HUES48 (cell line): ENCODE measurements around the gene KLK5.
"Not testable (repeated sequence)": the region's sequence is repeated elsewhere in the genome, so short reads cannot be mapped to it uniquely, and the experiment has no call there.

Source experiments
- H3K27ac ChIP-seq: one replicate; pipeline ENCODE4 v1.7.0; 2013; ENCODE audit warnings: low read depth, low read length, inconsistent platforms
- H3K27me3 ChIP-seq: 2 replicates; pipeline ENCODE4 v1.6.1; 2013; ENCODE audit warnings: mild to moderate bottlenecking, low read length; ENCODE audit not compliant: control insufficient read depth, insufficient read depth
- H3K36me3 ChIP-seq: 2 replicates; pipeline ENCODE4 v1.6.1; 2013; ENCODE audit warnings: low read length; ENCODE audit not compliant: control insufficient read depth, insufficient read depth
- H3K4me1 ChIP-seq: 2 replicates; pipeline ENCODE4 v1.6.1; 2013; ENCODE audit warnings: mild to moderate bottlenecking, low read length; ENCODE audit not compliant: control insufficient read depth, insufficient read depth
- H3K4me3 ChIP-seq: 2 replicates; pipeline ENCODE4 v1.5.1; 2013; ENCODE audit warnings: mild to moderate bottlenecking, low read depth, low read length
- H3K9ac ChIP-seq: 2 replicates; pipeline ENCODE4 v1.6.1; 2013; ENCODE audit warnings: mild to moderate bottlenecking, low read depth, low read length, moderate library complexity
- H3K9me3 ChIP-seq: 2 replicates; pipeline ENCODE4 v1.6.1; 2013; ENCODE audit warnings: low read length; ENCODE audit not compliant: control insufficient read depth, insufficient read depth

Gene KLK5

DNA sequence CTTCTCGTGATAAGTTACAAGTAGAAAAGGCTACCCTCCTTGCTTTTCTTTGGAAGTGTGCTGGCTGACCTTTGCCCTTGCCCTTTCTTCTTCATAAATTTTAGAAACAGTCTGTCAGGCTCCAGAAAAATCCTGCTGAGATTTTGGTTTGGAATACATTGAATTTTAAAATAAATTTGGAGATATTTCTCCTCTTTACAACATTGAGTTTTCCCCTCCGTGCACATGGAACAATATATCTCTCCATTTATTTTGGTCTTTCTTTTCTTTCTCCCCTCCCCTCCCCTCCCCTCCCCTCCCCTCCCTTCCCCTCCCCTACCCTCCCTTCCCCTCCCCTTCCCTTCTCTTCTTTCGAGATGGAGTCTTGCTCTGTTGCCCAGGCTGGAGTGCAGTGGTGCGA is 50.2 kb downstream of the KLK5 start:
- no peaks in the 10 kb centered on the region for H3K4me1 ChIP-seq
- no peaks in the 10 kb centered on the region for H3K36me3 ChIP-seq
- no peak overlapping the region for H3K4me3 ChIP-seq
- H3K27ac ChIP-seq = no peak overlapping the region
- H3K9ac ChIP-seq = no peak overlapping the region
- H3K27me3 ChIP-seq = peaks cover 4% of the 10 kb centered on the region; the same call in 1 of the 2 replicates
- no peaks in the 10 kb centered on the region for H3K9me3 ChIP-seq

GRCh38 chr19:50899569-50899968 is 53.3 kb downstream of the KLK5 start:
- H3K9me3 ChIP-seq = peaks cover 9% of the 10 kb centered on the region; the same call in 1 of the 2 replicates
- H3K27me3 ChIP-seq = no peaks in the 10 kb centered on the region
- no peak overlapping the region for H3K4me3 ChIP-seq
- H3K4me1 ChIP-seq = no peaks in the 10 kb centered on the region
- H3K9ac ChIP-seq = no peak overlapping the region
- H3K27ac ChIP-seq = no peak overlapping the region
- no peaks in the 10 kb centered on the region for H3K36me3 ChIP-seq

- Histone ChIP-seq H3K4me3 (no peak overlapping the region), H3K27ac (no peak overlapping the region), H3K9ac (no peak overlapping the region), H3K9me3 (peaks cover 20% of the 10 kb centered on the region), H3K27me3 (no peaks in the 10 kb centered on the region), H3K4me1 (no peaks in the 10 kb centered on the region), H3K36me3 (no peaks in the 10 kb centered on the region)
Observed at GRCh38 chr19:50898018-50898417, 54.8 kb downstream of the KLK5 start.

DNA sequence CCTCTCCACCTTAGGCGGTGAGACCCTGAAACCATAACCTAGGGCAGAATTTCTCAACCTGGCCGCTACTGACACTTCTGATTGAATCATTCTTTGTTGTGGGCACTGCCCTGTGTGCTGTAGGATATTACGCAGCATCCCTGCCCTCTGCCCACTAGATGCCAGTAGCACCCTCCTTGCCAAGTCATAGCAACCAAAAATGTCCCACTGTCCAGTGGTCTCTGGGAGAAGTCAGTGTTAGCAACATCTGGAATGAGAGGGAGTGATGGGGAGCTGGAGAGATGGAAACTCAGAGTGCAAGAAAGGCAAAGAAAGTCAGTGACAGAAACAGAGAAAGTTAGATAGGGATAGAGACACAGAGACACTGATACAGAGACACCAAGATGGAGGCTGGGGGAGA is 55.2 kb downstream of the KLK5 start:
- peaks cover 23% of the 10 kb centered on the region for H3K9me3 ChIP-seq
- no peaks in the 10 kb centered on the region for H3K4me1 ChIP-seq
- no peak overlapping the region for H3K4me3 ChIP-seq
- no peak overlapping the region for H3K27ac ChIP-seq
- no peaks in the 10 kb centered on the region for H3K36me3 ChIP-seq
- no peaks in the 10 kb centered on the region for H3K27me3 ChIP-seq
- no peak overlapping the region for H3K9ac ChIP-seq

- H3K27ac ChIP-seq = no peak overlapping the region
- H3K27me3 ChIP-seq = no peaks in the 10 kb centered on the region
- H3K4me3 ChIP-seq = no peak overlapping the region
- peaks cover 23% of the 10 kb centered on the region for H3K9me3 ChIP-seq
- no peak overlapping the region for H3K9ac ChIP-seq
- no peaks in the 10 kb centered on the region for H3K36me3 ChIP-seq
- no peaks in the 10 kb centered on the region for H3K4me1 ChIP-seq
Observed at GRCh38 chr19:50897191-50897607, 55.6 kb downstream of the KLK5 start.

GRCh38 chr19:50896591-50897190 is 56.1 kb downstream of the KLK5 start:
- no peaks in the 10 kb centered on the region for H3K4me1 ChIP-seq
- no peaks in the 10 kb centered on the region for H3K27me3 ChIP-seq
- H3K4me3 ChIP-seq = no peak overlapping the region
- H3K9me3 ChIP-seq = peaks cover 26% of the 10 kb centered on the region
- no peaks in the 10 kb centered on the region for H3K36me3 ChIP-seq
- H3K27ac ChIP-seq = no peak overlapping the region
- no peak overlapping the region for H3K9ac ChIP-seq

DNA sequence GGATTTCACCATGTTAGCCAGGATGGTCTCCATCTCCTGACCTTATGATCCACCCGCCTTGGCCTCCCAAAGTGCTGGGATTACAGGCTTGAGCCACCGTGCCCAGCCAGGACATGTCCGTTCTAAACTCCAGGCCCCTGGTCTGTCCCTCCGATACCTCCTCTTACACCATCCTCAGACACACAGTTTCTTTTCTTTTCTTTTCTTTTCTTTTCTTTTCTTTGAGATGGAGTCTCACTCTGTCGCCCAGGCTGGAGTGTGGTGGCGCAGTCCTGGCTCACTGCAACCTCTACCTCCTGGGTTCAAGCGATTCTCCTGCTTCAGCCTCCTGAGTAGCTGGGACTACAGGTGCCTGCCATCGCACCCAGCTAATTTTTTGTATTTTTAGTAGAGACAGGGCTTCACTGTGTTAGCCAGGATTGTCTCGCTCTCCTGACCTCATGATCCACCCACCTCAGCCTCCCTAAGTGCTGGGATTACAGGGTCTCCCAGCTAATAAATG is 56.7 kb downstream of the KLK5 start:
- H3K4me3 ChIP-seq, H3K4me1 ChIP-seq, H3K36me3 ChIP-seq, H3K27me3 ChIP-seq, H3K9ac ChIP-seq, H3K27ac ChIP-seq: not testable (repeated sequence)
- peaks cover 26% of the 10 kb centered on the region for H3K9me3 ChIP-seq

DNA sequence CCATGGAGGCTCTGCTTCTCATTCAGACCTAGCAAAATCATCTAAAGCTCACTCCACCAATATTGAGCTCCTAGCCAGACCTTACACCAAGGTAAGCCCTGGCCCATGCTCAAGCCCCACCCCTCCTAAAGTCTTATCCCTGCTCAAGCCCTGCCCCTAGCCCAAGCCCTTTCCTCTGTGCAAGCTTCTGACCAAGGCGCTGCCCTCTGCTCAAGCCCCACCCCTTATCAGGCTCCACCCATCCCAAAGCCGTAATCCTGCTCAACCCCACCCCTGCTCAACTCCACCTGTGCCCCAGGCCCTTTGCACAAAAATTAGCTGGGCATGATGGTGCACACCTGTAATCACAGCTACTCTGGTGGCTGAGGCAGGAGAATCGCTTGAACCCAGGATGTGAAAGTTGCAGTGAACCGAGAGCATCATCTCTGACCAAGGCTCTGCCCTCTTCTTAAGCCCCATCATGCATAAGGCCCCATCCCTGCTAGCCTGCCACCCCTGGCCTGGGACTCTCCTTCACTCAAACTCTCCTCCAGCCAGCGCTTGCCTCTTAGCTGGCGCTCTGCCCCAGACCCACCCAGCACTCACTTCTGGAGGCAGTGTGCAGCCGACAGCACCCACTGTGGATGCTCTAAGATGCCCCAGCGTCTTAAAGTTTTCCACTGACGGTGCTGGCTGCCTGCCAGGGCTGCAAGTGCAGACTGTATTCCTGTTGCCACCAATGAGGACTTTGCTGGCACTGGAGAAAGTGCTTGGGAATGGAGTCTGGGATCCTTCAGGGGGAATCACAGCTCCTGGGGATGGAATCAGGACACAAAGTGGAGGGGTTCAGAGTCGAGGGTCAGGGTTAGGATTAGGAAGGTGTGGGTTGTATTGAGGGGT is 58.1 kb downstream of the KLK5 start:
- no peak overlapping the region for H3K27ac ChIP-seq
- H3K9me3 ChIP-seq = peaks cover 28% of the 10 kb centered on the region

More for the DNA sequence above, 58.1 kb downstream of the KLK5 start:
- Histone ChIP-seq H3K9ac (no peak overlapping the region), H3K4me1 (no peaks in the 10 kb centered on the region), H3K4me3 (no peak overlapping the region), H3K27me3 (no peaks in the 10 kb centered on the region), H3K36me3 (no peaks in the 10 kb centered on the region)
